Mesendoderm (in vitro differentiated cells): ENCODE data around the gene LSM8.

Source experiments
- DNase-seq: peaks from one replicate; pipeline ENCODE4 v3.0.0; 2013
- H2AK5ac ChIP-seq: 2 replicates; pipeline ENCODE4 v1.6.1; 2013; ENCODE audit warnings: low read length, inconsistent platforms
- H2BK120ac ChIP-seq: 2 replicates; pipeline ENCODE4 v1.6.1; 2013; ENCODE audit warnings: low read depth, mild to moderate bottlenecking, low read length, moderate library complexity, mixed read lengths
- H2BK15ac ChIP-seq: replicated peaks from 2 replicates; pipeline ENCODE4 v1.6.1; 2013; ENCODE audit warnings: low read depth, mild to moderate bottlenecking, moderate library complexity
- H2BK5ac ChIP-seq: 2 replicates; pipeline ENCODE4 v1.6.1; 2013; ENCODE audit warnings: low read length, inconsistent platforms
- H3K18ac ChIP-seq: 2 replicates; pipeline ENCODE4 v1.6.1; 2013; ENCODE audit warnings: mild to moderate bottlenecking, low read length, mixed read lengths
- H3K23ac ChIP-seq: one replicate; pipeline ENCODE4 v1.6.1; 2013; ENCODE audit warnings: low read length
- H3K27ac ChIP-seq: 2 replicates; pipeline ENCODE4 v1.5.1; 2013; ENCODE audit warnings: low read depth, mild to moderate bottlenecking, inconsistent platforms, low read length, moderate library complexity
- H3K27me3 ChIP-seq: 2 replicates; pipeline ENCODE4 v1.6.1; 2013; ENCODE audit warnings: low read length, control low read depth, mild to moderate bottlenecking, inconsistent platforms; ENCODE audit not compliant: insufficient read depth, poor library complexity
- H3K36me3 ChIP-seq: 2 replicates; pipeline ENCODE4 v1.6.1; 2013; ENCODE audit warnings: low read length, inconsistent platforms; ENCODE audit not compliant: control insufficient read depth, insufficient read depth
- H3K4ac ChIP-seq: one replicate; pipeline ENCODE4 v1.6.1; 2013; ENCODE audit warnings: low read depth, mild to moderate bottlenecking, low read length, moderate library complexity
- H3K4me1 ChIP-seq: 2 replicates; pipeline ENCODE4 v1.6.1; 2013; ENCODE audit warnings: low read depth, low read length, inconsistent platforms; ENCODE audit not compliant: control insufficient read depth
- H3K4me2 ChIP-seq: 2 replicates; pipeline ENCODE4 v1.6.1; 2013; ENCODE audit warnings: low read length
- H3K4me3 ChIP-seq: 2 replicates; pipeline ENCODE4 v1.5.1; 2013; ENCODE audit warnings: mild to moderate bottlenecking, low read length
- H3K56ac ChIP-seq: one replicate; pipeline ENCODE4 v1.6.1; 2013; ENCODE audit warnings: low read length
- H3K79me1 ChIP-seq: 2 replicates; pipeline ENCODE4 v1.6.1; 2013; ENCODE audit warnings: low read length, inconsistent platforms
- H3K79me2 ChIP-seq: 2 replicates; pipeline ENCODE4 v1.6.1; 2013; ENCODE audit warnings: mild to moderate bottlenecking, low read length; ENCODE audit not compliant: control insufficient read depth, insufficient read depth
- H3K9ac ChIP-seq: 2 replicates; pipeline ENCODE4 v1.6.1; 2013; ENCODE audit warnings: low read length, inconsistent platforms
- H4K5ac ChIP-seq: one replicate; pipeline ENCODE4 v1.6.1; 2013; ENCODE audit warnings: low read length
- H4K8ac ChIP-seq: one replicate; pipeline ENCODE4 v1.6.1; 2013; ENCODE audit warnings: low read depth, mild to moderate bottlenecking, control low read depth, low read length, moderate library complexity
- WGBS: extraction: QIAGEN DNeasy Blood & Tissue Kit; methylation state at CpG from one replicate; pipeline ENCODE4 v1.1.7; 2013; ENCODE audit warnings: low lambda C conversion rate, missing lambda C conversion rate; ENCODE audit not compliant: insufficient coverage; ENCODE audit errors: extremely low coverage; 5-methylcytosine and 5-hydroxymethylcytosine counted together

LSM8 gene

DNA sequence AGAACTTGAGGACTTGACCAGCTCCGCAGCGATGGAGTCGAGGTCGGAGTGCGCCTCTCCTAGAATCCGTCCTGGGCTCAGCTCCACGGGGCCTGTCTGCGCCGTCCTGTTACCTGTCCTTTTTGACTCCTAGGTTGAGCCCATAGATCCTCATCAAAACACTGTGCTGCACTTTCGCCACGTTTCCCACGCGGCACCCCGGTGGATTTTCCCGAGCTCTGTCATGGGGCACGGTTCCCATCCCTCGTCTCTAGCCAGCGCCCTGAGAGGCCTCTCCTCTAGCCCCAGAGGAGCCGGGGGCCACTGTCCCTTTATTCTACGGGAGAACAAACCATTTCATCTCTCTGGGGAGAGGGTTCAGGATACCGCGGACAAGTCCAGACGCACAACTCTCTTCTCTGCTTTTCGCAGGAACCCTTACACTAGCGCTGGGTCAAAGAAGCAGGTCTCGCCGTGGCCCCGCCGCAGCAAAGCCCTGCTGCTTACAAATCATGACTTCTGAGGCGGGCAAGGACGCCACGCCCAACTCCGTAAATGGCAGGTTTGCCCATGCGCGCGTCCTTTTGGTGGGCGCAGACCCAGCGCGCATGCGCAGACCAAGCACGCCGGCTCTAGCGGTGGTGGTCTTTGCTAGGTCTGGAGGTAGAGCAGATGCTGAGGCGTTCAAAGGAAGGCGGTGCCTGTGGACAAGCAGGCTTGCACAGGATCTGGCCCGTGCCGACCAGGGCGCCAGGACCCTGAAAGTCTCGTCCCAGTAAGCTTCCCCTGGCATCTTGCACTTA is 30.3 kb downstream of the LSM8 start:
- Histone ChIP-seq H3K4me1 (no peaks in the 10 kb centered on the region), H3K79me2 (no peaks in the 10 kb centered on the region), H3K4ac (no peak overlapping the region), H3K23ac (no peak overlapping the region), H4K8ac (no peak overlapping the region), H2BK120ac (no peak overlapping the region), H3K36me3 (no peaks in the 10 kb centered on the region), H3K27ac (no peak overlapping the region), H2BK15ac (no peak overlapping the region), H2AK5ac (no peak overlapping the region), H3K18ac (no peak overlapping the region), H3K27me3 (no peaks in the 10 kb centered on the region), H3K79me1 (no peaks in the 10 kb centered on the region), H3K56ac (no peak overlapping the region), H3K9ac (no peak overlapping the region), H4K5ac (no peak overlapping the region), H3K4me2 (no peak overlapping the region), H3K4me3 (no peak overlapping the region), H2BK5ac (no peak overlapping the region)
- no CpG with 5 or more reads among the region's 49 CpGs for WGBS
- no peak for DNase-seq

DNA sequence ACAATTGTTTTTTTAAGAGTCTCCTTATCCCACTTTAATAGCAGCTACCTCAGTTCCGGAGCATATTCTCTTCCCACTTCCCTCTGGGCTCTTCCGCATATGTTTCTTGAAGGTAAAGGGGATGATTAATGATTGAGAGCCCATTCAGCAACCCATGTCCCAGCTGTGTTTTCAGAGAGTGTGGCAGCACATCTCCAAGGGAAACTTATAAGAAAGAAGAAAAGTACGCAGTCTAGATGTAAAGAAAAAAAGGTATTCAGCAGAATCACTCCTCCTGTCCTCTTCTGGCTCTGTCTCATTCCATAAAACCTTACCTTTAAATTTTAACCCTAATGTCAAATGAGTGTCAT is 30.8 kb downstream of the LSM8 start:
- WGBS: no CpG with 5 or more reads among the region's 3 CpGs

DNA sequence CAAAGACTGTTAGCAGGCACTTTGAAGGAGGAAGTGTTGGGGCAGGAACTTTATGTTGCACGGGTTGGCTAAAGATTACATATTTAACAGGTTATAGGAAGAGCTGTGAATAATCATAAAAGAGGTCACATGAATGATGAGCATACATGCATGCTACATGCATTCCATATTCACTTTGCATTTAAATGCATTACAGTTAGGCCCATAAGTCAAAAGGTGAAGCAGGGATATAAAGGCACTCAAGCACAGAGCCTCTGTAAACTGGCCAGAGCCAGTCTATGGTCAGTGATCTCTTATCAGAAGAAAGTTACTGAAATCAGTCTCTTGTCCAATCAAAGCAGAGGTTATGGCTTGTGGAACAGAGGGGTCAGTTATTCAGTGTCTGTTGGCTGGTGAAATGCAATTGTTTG is 33.3 kb downstream of the LSM8 start:
- no peak overlapping the region for H3K56ac ChIP-seq
- H3K18ac ChIP-seq: no peak overlapping the region
- H3K9ac ChIP-seq: no peak overlapping the region
- H2BK120ac ChIP-seq: no peak overlapping the region
- no peak overlapping the region for H2BK5ac ChIP-seq
- no peaks in the 10 kb centered on the region for H3K27me3 ChIP-seq
- DNase-seq: no peak
- H3K4me3 ChIP-seq: no peak overlapping the region
- no peak overlapping the region for H3K4me2 ChIP-seq
- H3K36me3 ChIP-seq: no peaks in the 10 kb centered on the region
- no peak overlapping the region for H4K8ac ChIP-seq
- H3K4me1 ChIP-seq: no peaks in the 10 kb centered on the region
- H2AK5ac ChIP-seq: no peak overlapping the region
- no peak overlapping the region for H4K5ac ChIP-seq
- H3K79me2 ChIP-seq: no peaks in the 10 kb centered on the region
- no peak overlapping the region for H2BK15ac ChIP-seq
- no peak overlapping the region for H3K23ac ChIP-seq
- no peak overlapping the region for H3K27ac ChIP-seq
- no CpG with 5 or more reads among the region's 1 CpG for WGBS
- H3K79me1 ChIP-seq: no peaks in the 10 kb centered on the region
- no peak overlapping the region for H3K4ac ChIP-seq

More for the DNA sequence above, 30.8 kb downstream of the LSM8 start:
- Histone ChIP-seq H3K4me1 (no peaks in the 10 kb centered on the region), H2BK5ac (no peak overlapping the region), H2BK120ac (no peak overlapping the region), H3K27ac (no peak overlapping the region), H3K36me3 (no peaks in the 10 kb centered on the region), H3K56ac (no peak overlapping the region), H2AK5ac (no peak overlapping the region), H4K8ac (no peak overlapping the region), H3K23ac (no peak overlapping the region), H3K27me3 (no peaks in the 10 kb centered on the region), H2BK15ac (no peak overlapping the region), H3K79me2 (no peaks in the 10 kb centered on the region), H4K5ac (no peak overlapping the region), H3K9ac (no peak overlapping the region), H3K18ac (no peak overlapping the region), H3K4me3 (no peak overlapping the region), H3K4me2 (no peak overlapping the region), H3K4ac (no peak overlapping the region), H3K79me1 (no peaks in the 10 kb centered on the region)
- no peak for DNase-seq

DNA sequence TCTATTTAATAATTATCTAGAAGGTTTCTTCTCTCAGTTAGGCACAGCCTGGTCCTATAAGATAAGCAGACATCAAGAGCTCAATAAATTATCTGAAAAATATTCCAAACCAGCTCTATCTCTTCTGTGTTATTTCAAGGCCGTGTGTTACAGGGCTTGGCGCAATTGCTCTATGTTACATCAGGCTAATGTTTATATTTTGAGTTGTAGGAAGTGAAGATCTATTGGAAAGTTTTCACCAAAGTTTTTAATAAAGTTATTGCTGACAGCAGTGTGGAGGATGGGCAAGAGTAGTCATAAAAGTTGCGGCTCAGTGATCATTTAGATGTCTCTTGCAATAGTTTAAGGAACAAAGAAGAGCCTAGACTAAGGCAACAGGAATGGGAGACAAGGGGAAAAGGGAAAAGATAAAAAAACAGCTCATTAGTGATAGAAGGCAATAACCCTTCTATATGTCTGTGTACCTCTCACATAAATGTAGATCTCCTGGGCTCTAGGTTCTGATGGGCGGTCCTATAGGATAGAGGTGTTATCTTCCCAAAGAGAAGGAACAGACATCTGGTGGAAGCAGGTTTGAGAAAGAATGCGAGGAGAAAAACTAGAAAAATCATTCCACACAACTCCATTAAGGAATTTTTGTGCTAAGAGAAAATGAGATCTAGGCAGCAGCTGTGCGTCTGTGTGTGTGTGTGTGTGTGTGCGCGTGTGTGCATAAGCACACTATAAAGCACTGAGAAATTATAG is 34.6 kb downstream of the LSM8 start:
- H3K27me3 ChIP-seq: no peaks in the 10 kb centered on the region
- H3K4me1 ChIP-seq: no peaks in the 10 kb centered on the region
- H3K4me2 ChIP-seq: no peak overlapping the region
- H4K5ac ChIP-seq: no peak overlapping the region
- H2BK120ac ChIP-seq: no peak overlapping the region
- H4K8ac ChIP-seq: no peak overlapping the region
- no peak overlapping the region for H2AK5ac ChIP-seq
- no peaks in the 10 kb centered on the region for H3K79me1 ChIP-seq
- H3K27ac ChIP-seq: no peak overlapping the region
- no peak overlapping the region for H2BK5ac ChIP-seq
- H3K18ac ChIP-seq: no peak overlapping the region
- no peak overlapping the region for H3K9ac ChIP-seq
- DNase-seq: no peak
- H2BK15ac ChIP-seq: no peak overlapping the region
- H3K4ac ChIP-seq: no peak overlapping the region
- no peak overlapping the region for H3K23ac ChIP-seq
- H3K4me3 ChIP-seq: no peak overlapping the region
- no peaks in the 10 kb centered on the region for H3K36me3 ChIP-seq
- no CpG with 5 or more reads among the region's 8 CpGs for WGBS
- no peak overlapping the region for H3K56ac ChIP-seq
- no peaks in the 10 kb centered on the region for H3K79me2 ChIP-seq

DNA sequence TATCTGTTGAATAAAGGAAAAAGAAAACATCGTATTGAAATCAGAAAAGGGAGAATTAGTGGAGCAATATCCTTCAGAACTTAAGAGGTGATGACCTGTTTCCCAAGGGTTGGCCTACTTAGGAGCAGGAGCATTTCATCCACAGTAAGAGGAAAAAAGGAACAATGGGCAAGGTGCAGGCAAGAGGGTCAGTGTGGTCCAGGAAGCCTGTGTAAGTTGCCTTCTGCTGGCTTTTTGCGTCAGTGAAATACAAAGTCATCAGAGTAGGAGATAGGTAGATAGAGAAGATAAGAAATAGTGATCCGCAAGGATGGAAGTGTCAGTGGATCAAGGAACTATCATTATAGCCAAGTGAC is 35.2 kb downstream of the LSM8 start:
- no peak overlapping the region for H3K9ac ChIP-seq
- no peak overlapping the region for H3K4ac ChIP-seq
- no peak for DNase-seq
- no peaks in the 10 kb centered on the region for H3K4me1 ChIP-seq
- H3K23ac ChIP-seq: no peak overlapping the region
- no peak overlapping the region for H3K56ac ChIP-seq
- H3K79me1 ChIP-seq: no peaks in the 10 kb centered on the region
- no CpG with 5 or more reads among the region's 3 CpGs for WGBS
- no peak overlapping the region for H2BK120ac ChIP-seq
- H3K4me3 ChIP-seq: no peak overlapping the region
- H3K79me2 ChIP-seq: no peaks in the 10 kb centered on the region
- no peak overlapping the region for H2BK5ac ChIP-seq
- H4K8ac ChIP-seq: no peak overlapping the region
- H4K5ac ChIP-seq: no peak overlapping the region
- no peaks in the 10 kb centered on the region for H3K36me3 ChIP-seq
- no peak overlapping the region for H2AK5ac ChIP-seq
- no peak overlapping the region for H3K4me2 ChIP-seq
- no peaks in the 10 kb centered on the region for H3K27me3 ChIP-seq
- no peak overlapping the region for H3K27ac ChIP-seq
- no peak overlapping the region for H2BK15ac ChIP-seq
- H3K18ac ChIP-seq: no peak overlapping the region
